NCI-H1417 treated with DMSO at 0.1 percent for 48 hours (cell line): ENCODE data around the gene KLK3.
"Not testable (repeated sequence)": the region's sequence is repeated elsewhere in the genome, so short reads cannot be mapped to it uniquely, and the experiment has no call there.

ENCODE experiments used
- DNase-seq: peaks from one replicate; lab custom pipeline; 2025; lab: John Stamatoyannopoulos, UW

Gene KLK3

DNA sequence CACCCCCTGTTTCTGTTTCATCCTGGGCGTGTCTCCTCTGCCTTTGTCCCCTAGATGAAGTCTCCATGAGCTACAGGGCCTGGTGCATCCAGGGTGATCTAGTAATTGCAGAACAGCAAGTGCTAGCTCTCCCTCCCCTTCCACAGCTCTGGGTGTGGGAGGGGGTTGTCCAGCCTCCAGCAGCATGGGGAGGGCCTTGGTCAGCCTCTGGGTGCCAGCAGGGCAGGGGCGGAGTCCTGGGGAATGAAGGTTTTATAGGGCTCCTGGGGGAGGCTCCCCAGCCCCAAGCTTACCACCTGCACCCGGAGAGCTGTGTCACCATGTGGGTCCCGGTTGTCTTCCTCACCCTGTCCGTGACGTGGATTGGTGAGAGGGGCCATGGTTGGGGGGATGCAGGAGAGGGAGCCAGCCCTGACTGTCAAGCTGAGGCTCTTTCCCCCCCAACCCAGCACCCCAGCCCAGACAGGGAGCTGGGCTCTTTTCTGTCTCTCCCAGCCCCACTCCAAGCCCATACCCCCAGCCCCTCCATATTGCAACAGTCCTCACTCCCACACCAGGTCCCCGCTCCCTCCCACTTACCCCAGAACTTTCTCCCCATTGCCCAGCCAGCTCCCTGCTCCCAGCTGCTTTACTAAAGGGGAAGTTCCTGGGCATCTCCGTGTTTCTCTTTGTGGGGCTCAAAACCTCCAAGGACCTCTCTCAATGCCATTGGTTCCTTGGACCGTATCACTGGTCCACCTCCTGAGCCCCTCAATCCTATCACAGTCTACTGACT is at the start of gene KLK3:
KLK3 (plus strand) TSS at position 280 of the 775 bp plus-strand sequence; CDS start at position 321, 41 bp downstream.
- no peak for DNase-seq

DNA sequence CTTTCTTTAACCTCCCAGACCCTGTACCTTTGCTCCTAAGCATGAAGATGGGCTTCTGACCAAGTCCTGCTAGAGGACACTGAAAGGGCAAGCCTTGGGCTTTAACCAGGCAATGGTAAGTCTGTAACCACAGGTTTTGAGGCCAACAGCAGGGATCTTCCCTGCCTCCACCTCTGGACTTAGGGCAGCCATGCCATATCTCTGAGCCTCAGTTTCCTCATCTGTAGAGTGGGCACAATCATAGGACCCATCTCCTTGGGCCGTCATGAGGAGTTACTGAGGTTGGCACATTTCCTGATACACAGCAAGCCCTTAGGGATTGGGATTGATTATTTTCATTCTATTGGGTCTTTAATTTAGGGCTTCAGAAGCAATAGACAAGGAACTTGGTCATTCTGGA is 45.9 kb upstream of the KLK3 start:
- no peak for DNase-seq

DNA sequence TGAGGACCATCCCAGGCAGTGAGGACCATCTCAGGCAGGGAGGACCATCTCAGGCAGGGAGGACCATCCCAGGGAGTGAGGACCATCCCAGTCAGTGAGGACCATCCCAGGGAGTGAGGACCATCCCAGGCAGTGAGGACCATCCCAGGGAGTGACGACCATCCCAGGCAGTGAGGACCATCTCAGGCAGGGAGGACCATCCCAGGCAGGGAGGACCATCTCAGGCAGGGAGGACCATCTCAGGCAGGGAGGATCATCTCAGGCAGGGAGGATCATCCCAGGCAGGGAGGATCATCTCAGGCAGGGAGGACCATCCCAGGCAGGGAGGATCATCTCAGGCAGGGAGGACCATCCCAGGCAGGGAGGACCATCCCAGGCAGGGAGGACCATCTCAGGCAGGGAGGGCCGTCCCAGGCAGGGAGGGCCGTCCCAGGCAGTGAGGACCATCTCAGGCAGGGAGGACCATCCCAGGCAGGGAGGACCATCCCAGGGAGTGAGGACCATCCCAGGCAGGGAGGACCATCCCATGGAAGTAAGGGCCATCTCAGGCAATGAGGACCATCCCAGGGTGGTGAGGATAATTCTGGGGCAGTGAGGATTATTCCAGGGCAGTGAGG is 43.0 kb upstream of the KLK3 start:
- DNase-seq: not testable (repeated sequence)

DNA sequence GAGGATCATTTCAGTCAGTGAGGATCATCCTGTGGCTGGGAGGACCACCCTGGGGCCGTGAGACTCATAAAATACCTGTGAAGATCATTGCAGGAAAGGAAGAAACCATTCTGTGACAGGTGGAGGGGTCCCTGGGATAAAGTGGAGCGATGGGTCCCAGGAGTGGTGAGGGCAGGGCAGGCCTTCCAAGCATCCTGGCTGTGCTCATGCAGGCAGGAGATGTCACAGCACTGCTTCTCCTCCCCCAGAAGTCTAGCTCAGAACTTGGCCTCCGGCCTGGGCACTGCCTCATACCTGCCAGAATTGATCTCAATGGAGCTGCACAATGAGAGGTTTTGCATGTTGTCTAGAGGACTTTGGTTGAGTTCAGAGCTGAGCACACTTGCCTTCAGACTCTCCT is 42.2 kb upstream of the KLK3 start:
- no peak for DNase-seq

DNA sequence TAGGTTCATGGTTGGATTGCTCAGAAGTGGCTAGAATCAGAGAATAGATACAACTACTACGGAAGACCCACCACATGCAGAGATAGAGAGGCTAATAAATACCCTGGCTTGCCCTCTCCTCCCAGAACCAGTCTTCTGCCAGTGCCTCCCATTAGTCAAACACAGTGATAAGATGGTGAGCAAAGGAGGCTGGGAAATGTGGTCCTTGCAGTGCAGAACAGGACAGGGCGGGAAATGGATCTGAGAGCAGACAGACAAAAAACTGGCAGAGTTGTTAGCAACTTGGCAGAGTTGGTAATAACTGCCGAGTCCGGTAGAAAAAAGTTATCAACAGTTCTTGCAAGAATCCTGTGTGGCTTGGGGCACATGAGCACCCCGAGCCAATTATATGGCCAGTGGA is 39.8 kb upstream of the KLK3 start:
- no peak for DNase-seq

DNA sequence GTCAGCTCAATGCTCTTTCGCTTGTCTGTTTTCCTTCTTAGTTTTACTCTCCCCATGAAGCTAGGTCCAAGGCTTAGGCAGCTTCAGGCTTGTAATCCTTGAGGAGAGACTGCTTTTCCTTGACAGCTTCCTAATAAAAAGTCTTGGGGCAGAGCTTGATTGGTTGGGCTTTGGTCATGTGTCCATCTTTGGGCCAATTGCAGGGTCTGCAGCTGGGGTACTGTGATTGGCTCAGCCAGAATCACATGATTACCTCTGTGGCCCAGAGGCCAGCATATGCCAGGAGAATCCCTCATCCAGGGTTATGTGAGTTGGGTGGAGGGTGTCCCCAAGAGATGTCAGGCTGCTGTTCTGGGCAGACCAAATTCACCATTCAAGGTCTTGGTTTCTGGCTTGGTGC is 39.3 kb upstream of the KLK3 start:
- no peak for DNase-seq

DNA sequence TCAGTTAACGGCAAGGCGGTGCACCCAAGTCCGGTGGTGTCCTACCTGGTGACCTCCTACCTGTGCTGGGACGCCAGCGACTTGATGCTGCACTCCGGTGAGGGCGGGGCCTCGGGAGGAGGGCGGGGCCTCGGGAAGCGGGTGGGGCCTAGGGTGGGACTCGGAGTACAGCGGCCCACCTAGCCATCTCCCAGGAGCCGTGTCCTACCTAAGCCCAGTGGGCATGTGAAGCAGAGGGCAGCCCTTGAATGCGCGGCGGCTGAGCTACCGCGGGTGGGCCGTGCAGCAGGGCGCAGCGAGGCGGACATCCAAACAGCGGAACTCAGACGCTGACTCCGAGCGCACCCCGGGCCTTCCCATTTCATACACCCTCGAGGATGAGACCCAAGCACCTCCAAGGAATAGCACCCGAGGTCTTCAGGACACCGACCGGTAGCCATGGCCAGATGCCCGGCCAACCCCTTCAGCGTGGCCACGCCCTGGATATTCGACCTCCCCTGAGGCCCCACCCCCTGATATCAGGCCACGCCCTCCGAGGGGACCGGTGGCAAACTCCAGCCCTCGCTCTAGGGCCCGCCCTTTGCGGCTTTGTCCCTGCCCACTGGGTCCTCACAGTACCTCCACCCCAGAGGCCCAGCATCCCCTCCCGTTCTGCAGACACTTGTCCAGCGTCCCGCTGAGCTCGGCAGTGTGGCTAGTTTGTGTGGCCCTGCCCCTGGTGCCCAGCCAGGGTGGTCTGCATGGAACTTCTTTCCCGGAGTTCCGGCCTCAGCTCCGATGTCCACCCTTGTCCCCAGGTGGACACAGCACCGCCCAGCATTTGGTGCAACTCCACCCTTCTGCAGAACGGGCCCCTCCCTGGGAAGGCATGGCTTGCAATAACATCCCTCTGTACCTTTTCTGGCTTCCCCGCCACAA is 36.5 kb upstream of the KLK3 start:
- peak; percentile 27 for DNase-seq

DNA sequence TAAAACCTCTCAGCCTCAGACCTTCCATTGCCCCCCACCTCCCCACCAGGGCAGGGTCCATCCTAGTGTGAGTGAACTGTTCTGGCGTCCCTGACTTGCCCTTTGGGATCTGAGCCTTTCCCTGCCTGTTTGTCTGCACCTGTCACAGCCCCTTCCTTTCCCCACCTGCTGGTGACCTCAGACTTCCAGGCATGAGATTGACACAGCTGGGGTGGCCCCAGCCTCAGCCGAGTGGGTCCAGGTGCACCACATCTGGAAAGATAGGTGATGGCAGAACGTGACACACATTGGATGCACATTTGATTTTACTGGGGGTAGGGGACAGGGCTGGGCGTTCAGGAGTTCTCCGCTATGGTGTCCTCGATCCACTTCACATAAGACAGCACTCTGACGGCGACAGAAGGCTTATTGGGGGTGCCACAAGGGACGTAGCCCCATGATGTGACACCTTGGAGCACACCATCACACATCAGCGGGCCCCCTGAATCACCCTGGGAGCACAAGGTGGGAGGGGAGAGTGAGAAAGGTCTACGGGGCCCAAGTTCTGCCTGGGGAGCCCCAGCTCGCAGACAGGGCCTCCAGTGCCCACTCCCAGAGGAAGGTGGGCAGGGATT is 35.7 kb upstream of the KLK3 start:
- DNase-seq: no peak

DNA sequence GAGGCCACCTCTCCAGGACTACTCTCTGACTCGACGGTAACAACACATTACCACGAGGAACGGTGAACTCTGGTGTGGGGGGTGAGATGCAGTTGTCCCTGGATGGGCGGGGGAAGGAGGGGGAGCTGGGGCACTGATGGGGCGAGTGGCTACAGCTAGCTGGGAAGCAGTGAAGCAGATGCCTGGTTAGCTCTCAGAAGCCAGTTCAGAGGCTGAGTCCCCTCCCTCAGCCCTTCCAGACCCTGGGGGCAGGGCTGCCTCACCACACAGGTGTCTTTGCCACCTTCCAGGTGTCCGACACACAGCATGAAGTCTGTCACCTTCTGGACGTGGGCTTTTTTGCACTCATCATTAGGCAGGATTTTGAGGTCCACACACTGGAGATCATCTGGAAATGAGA is 35.1 kb upstream of the KLK3 start:
- DNase-seq: no peak

DNA sequence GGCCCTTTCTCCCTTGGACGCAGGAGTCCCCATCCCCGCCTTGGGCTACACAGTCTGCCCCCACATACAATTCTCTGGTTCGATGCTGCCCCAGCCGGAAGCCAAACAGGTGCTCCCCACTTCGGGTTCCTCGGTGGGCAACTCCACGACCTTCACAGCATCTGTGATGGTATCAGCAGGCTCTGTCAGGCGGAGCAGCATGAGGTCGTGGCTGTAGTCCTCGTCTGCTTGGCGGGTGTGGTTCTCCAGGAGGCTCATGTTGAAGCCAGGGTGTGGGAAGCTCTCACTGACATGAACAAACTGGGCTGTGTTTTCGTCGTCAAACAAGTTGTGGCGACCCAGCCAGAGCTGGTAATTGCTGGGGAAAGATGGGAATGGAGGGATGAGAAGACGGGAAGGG is 34.6 kb upstream of the KLK3 start:
- DNase-seq: no peak

DNA sequence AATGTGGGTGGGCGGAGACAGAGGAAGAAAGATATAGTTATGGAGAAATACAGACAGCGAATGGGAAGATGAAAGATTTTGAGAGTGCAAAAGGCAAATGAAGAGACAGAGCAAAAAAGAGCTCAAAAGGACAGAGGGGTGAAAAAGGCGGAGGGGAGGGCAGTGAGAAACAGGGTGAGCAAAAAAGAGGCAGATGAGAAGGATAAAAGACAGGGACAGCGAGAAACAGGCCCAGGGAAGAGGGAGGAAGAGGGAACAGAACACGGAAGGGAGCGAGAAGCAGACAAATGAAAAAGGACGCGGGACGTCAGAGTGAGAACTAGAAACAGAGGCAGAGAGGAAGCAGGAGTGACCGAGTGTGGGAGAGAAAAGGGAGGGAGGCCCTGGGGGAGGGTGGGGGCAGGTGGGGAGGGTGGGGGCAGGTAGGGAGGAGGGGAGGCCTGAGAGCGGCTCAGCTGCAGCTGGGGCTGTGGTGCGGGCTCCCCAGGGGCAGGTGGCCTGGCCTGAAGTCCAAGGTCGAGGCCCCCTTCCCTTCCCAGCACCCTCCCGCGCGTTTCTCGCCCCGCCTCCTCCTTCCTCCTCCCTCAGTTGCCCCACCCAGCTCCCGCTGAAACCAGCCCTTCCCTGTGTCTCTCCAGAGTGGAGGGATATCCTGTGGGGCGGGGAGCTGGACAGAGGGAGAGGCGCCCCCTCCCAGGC is 34.0 kb upstream of the KLK3 start:
- DNase-seq: no peak

DNA sequence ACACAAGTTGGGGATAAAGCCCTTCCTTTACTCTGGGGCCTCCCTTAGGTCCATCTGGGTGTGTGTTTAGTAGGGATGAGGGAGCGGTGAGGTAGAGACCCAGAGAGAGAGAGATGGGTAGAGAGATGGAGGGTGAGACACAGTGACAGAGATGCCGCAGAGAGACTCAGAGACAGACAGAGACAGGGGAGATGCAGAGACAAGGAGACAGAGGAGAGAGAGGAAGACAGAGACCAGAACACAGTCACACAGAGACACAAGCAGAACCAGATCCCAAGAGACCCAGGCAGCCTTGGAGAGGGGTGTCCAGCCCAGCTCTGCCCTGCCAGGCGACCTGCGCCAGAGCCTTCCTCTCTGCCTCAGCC is 33.5 kb upstream of the KLK3 start:
- DNase-seq: no peak

DNA sequence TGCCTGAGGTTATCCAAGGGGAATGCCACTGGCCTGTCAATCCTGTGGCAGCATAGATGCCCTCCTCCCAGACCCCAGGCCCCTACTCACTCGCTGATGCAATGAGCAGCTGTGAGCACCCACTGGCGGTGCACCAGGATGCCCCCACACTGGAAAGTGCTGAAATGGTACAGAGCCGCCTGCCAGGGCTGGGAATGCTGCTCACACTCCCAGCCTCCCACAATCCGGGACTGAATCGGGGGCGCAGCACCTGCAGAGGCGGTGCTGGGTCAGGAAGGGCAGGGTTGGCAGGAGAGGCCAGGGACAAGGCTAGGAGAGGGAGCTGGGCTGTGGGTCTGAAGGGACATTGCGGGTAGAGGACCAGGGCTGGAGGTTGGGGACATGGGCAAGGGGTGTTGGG is 33.1 kb upstream of the KLK3 start:
- no peak for DNase-seq

DNA sequence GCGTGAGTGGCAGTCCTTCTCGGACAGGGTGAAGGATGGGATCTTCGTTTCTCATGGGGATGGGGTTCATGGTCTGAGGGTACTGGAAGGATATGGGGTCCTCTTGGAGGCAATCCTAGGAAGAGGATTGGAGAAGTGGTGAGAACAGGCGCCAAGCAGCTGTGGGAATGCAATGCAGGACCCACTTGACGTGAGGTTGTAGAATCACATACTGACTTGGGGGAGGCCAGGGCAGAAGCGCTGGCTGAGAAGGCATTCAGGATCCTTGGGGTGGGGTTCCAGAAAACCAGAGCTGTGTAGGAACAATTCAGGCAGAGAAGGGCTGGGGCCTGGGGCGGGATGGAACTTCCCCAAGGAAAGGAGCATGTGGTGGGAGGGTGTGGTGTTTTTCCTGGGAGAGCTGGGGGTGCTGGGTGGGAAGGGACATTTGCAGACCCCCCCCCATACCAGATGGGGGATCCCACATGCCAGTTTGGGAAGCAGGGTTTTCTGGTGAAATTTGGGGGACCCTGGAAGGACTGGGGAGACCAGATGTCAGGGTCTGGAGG is 32.0 kb upstream of the KLK3 start:
- DNase-seq: no peak

DNA sequence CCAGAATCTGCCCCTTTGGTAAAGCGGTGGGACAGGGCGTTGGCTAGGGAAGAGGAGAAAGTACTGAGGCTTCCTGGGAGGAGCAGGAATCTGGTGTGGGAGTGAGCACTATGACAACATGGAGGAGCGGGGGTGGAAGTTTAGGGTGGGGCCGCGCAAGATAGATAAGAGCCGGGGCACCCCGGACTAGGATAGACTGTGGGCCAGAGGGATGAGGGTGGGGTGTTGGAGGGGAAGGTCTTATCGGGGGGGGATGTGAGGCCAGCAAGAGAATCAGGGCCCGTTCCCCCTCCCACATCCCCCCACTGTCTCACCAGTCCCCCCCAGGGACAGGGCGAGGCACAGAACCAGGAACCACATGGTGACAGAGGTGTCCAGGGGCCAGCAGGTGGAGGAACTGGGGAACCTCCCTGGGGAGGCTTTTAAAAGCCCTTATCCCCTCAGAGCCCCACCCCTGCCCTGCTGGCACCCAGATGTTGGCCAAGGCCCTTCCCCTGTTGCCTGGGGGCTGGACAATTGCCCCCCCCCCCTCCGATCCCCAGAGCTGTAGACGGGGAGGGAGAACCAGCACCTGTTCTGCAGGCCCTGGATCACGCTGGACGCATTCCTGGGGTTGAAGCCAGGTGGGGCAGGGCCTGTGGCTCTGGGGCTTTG is 31.2 kb upstream of the KLK3 start, which contains the start of gene KLK1:
KLK1 (minus strand) TSS at position 399 of the 654 bp plus-strand sequence; CDS start at position 360, 39 bp downstream.
- DNase-seq: no peak

DNA sequence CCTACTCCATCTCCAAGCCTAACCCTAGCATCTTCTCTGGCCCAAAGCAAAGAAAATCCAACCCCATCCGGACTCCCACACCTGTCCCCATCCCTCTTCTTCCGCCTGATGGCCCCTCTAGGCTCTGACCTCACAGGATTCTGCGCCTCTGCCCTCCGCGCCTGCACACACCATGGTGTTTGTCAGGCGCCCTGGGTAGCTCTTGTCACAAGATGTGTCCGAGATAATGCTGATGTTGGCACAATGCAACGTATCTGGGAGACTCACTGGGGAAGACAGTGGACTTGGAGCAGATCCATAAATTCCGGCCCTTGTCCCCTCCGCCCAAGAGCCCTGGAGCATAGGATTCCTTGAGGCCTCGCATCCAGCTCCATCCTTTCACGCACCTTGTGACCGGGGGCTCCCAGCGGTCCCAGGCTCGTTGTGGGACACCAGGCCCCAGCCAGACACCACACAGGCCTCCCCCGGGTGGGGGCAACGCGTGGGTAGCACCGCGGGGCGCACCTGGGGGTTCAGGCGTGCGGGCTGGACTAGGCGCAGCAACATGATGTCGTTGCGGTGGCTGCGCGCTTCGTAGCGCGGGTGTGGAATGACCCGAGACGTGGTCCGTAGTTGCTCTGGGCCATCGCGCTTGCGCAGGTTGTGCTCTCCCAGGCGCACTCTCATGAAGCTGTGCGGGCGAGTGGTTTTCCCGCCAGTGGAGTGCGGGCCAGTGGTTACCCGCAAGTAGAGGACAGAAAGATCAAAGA is 28.0 kb upstream of the KLK3 start:
- DNase-seq: no peak

DNA sequence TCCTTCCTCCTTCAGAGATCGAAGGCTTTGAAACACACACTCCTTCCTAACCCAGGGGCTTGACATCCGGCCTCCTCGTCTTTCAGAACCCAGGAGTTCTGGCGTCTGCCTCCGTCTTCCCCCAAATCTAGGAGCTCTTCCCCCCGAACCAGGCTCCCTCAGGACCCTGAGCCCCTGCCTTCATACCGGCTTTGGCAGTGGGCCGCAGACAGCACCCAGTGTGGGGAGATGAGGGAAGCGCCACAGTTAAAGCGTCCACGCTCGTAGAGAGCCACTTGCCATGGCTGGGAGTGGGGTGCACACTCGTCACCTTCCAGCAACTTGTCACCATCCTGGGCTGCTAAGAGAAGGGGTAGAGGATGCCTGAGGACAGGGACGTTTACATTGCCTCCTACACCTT is 27.2 kb upstream of the KLK3 start:
- DNase-seq: no peak

DNA sequence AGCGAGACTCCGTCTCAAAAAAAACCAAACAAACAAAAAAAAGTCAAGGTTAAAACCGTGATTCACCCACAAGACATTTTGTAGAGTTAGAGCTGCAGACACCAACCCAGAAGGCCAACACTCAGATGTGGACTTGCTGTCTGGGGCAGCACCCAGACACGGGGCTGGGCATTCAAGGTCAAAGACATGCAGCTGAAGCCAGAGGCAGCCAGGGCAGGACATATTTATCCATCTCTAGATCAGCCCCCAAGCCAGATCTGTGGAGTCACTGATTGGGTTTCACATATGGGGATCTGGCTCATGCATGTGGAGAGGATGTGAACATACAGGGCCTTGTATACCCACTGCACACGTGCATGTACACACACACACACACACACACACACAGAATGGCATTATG is 24.9 kb upstream of the KLK3 start:
- DNase-seq: no peak

DNA sequence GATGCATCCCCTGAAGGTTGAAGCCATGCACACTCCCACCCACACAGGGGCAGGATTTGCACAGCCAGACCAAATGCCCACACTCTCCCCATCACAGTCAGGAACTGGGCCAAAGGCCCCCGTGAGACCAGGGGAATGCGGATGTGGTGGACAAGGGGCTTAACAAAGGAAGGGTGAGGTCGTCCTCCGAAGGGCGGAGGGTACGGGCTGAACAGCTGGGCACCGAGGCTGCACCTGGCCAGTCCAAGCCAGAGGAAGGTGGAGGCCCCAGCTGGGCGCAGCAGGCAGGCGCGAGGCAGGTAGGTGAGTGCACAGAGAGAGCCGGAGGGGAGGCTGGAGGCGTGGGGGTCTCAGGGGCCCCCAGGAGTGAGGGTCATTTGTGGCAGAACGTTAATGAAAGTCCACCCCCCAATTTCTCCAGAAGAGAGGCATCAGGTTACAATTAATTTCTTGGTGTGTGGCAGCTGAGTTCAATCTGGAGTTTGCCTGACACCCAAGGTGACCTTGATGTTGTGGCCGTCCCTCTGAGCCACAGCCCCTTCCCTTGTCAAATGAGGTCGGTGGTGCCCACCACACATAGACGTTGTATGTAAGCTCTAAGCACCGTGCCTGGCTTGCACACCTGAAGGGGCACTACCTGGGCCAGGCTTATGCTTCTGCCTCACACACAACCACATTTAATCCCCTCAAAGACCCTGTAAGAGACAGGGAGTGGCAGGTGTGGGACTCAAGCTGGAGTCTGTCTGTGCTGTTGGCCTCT is 24.3 kb upstream of the KLK3 start:
- DNase-seq: no peak
